ENCODE measurements around the gene CHRNA5.
"Not testable (repeated sequence)": the region's sequence is repeated elsewhere in the genome, so short reads cannot be mapped to it uniquely, and the experiment has no call there.

Gene CHRNA5

GRCh38 chr15:78550194-78550593, 15.1 kb upstream of the CHRNA5 start:
- DNase-seq (ENCODE audit: low read depth, low spot score), result no peak
- no peak overlapping the region for H3K4me3 ChIP-seq (ENCODE audit: low read depth, low read length)
- no peak for TF ChIP-seq CTCF (IDR thresholded peaks at IDR 0.05; ENCODE audit: low read depth, low read length)
- in situ Hi-C loops (cut with HindIII; ENCODE audit: low sequenced_read_pairs), result no loop called here

- no peak for TF ChIP-seq CTCF (IDR thresholded peaks at IDR 0.05; ENCODE audit: low read depth, low read length)
- DNase-seq (ENCODE audit: low read depth, low spot score), result no peak
- H3K4me3 ChIP-seq (ENCODE audit: low read depth, low read length), result no peak overlapping the region
- in situ Hi-C loops (cut with HindIII; ENCODE audit: low sequenced_read_pairs), result no loop called here
Observed at GRCh38 chr15:78550815-78551214, 14.5 kb upstream of the CHRNA5 start.

- in situ Hi-C loops (cut with HindIII; ENCODE audit: low sequenced_read_pairs), result no loop called here
Observed at GRCh38 chr15:78551902-78552301, 13.4 kb upstream of the CHRNA5 start.

GRCh38 chr15:78552597-78552996, 12.7 kb upstream of the CHRNA5 start:
- no peak for TF ChIP-seq CTCF (IDR thresholded peaks at IDR 0.05; ENCODE audit: low read depth, low read length)
- in situ Hi-C loops (cut with HindIII; ENCODE audit: low sequenced_read_pairs), result no loop called here
- DNase-seq (ENCODE audit: low read depth, low spot score), result no peak
- H3K4me3 ChIP-seq (ENCODE audit: low read depth, low read length), result no peak overlapping the region

More at GRCh38 chr15:78551902-78552301, 13.4 kb upstream of the CHRNA5 start:
- DNase-seq (ENCODE audit: low read depth, low spot score), result no peak
- no peak overlapping the region for H3K4me3 ChIP-seq (ENCODE audit: low read depth, low read length)
- TF ChIP-seq CTCF (IDR thresholded peaks at IDR 0.05; ENCODE audit: low read depth, low read length), result no peak

- DNase-seq (ENCODE audit: low read depth, low spot score); H3K4me3 ChIP-seq (ENCODE audit: low read depth, low read length); in situ Hi-C loops (cut with HindIII; ENCODE audit: low sequenced_read_pairs): not testable (repeated sequence)
Observed at GRCh38 chr15:78560201-78560600, 5.1 kb upstream of the CHRNA5 start.

- no peak for TF ChIP-seq CTCF (IDR thresholded peaks at IDR 0.05; ENCODE audit: low read depth, low read length)
- in situ Hi-C loops (cut with HindIII; ENCODE audit: low sequenced_read_pairs), result no loop called here
- DNase-seq (ENCODE audit: low read depth, low spot score), result no peak
- H3K4me3 ChIP-seq (ENCODE audit: low read depth, low read length), result no peak overlapping the region
Observed at GRCh38 chr15:78561490-78561889, 3.8 kb upstream of the CHRNA5 start.

- TF ChIP-seq CTCF (IDR thresholded peaks at IDR 0.05; ENCODE audit: low read depth, low read length), result no peak
- H3K4me3 ChIP-seq (ENCODE audit: low read depth, low read length), result no peak overlapping the region
- in situ Hi-C loops (cut with HindIII; ENCODE audit: low sequenced_read_pairs), result no loop called here
- no peak for DNase-seq (ENCODE audit: low read depth, low spot score)
Observed at GRCh38 chr15:78563092-78563491, 2.2 kb upstream of the CHRNA5 start.

Measured in astrocyte of the spinal cord (primary cell).